Activated naive CD8-positive, alpha-beta T cell treated with anti-CD3 and anti-CD28 coated beads for 36 hours (primary cell): Measurements from ENCODE around the gene MSLN. TPM values are rescaled to one million over a fixed set of nuclear protein-coding genes. Genes with fewer than 3 reads are reported as not detected.
"Not testable (repeated sequence)": the region's sequence is repeated elsewhere in the genome, so short reads cannot be mapped to it uniquely, and the experiment has no call there.

Experiments
- DNase-seq: peaks from one replicate; pipeline ENCODE4 v3.0.0; 2021
- H3K27ac Mint-ChIP-seq: one replicate; pipeline ENCODE4 v1.8.0; 2022; ENCODE audit warnings: mild to moderate bottlenecking, moderate library complexity, mixed read lengths
- H3K27me3 Mint-ChIP-seq: one replicate; pipeline ENCODE4 v1.8.0; 2022; ENCODE audit warnings: mild to moderate bottlenecking, mixed read lengths
- H3K36me3 Mint-ChIP-seq: one replicate; pipeline ENCODE4 v1.8.0; 2021; ENCODE audit warnings: mild to moderate bottlenecking, mixed read lengths
- H3K4me1 Mint-ChIP-seq: one replicate; pipeline ENCODE4 v1.8.0; 2021; ENCODE audit warnings: mixed read lengths
- H3K4me3 Mint-ChIP-seq: one replicate; pipeline ENCODE4 v1.8.0; 2022; ENCODE audit warnings: mild to moderate bottlenecking, moderate library complexity, mixed read lengths
- H3K9me3 Mint-ChIP-seq: one replicate; pipeline ENCODE4 v1.8.0; 2022; ENCODE audit warnings: mixed read lengths
- total RNA-seq, 2 experiments: library from RNA; stranded (reverse); gene quantifications; one replicate each; pipeline ENCODE4 v1.2.3, GENCODE V29; 2021

Gene MSLN
- not detected for total RNA-seq

DNA sequence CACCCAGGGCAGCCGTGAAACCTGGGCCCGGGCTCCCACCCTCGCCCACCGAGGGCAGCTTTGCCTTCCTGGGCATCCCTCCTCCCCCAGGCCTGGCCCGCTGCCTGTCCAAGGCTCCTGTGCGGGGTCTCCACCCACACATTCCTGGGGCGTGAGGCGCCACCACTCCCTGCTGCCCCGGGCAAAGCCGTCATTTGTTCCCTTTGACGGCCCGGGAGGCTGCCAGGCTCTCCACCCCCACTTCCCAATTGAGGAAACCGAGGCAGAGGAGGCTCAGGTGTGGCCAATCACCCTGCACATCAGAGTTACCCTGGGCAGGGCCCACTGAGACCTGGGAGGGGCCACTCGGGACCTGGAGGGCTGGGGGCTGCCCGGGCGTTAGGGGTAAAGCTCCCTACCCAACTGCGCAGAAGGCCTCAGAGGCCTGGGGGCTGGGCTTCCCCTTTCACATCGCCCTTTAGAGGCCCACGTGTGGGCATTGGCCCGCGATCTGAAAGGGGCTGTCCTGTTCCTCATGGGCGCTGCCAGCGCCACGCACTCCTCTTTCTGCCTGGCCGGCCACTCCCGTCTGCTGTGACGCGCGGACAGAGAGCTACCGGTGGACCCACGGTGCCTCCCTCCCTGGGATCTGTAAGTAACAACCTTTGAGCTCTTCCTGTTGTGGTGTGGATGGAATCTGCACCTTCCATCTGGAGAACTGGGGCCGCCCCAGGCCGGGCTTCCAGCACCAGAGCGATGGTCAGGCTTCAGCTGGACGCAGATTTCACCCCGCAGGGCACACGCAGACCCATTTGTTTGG, at the start of gene MSLN:
MSLN (plus strand) TSS at position 190 of the 799 bp plus-strand sequence. CDS start 1,947 bp downstream, outside the sequence.
- DNase-seq: no peak
- Mint-ChIP-seq H3K36me3 (peaks cover 2% of the 10 kb centered on the region), H3K4me3 (no peak within 1 kb of the TSS), H3K4me1 (no peaks in the 10 kb centered on the region), H3K27ac (no peak within 1 kb of the TSS), H3K27me3 (peaks cover 6% of the 10 kb centered on the region), H3K9me3 (no peaks in the 10 kb centered on the region)

DNA sequence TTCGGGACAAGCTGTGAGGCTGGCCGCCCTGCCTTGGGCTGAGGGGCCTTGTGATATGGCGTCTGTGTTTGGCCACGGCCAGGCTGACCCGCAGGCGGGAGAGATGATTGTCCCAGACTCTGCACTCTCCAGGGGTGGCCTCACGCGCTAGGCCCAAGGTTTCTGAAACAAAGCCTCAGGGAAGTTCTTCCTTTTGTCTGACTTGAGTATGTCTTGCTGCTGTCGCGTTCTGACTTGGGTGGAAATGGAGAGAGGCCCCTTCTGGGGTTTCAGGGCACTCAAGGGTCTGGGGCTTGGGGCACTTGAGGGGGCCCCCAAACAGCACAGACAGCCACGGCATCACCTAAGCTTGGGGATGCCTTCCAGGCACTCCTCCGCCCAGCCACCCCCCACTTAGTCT, 49.5 kb upstream of the MSLN start:
- Mint-ChIP-seq H3K9me3 (no peaks in the 10 kb centered on the region), H3K4me3 (no peak overlapping the region), H3K27me3 (peaks cover 62% of the 10 kb centered on the region), H3K4me1 (peaks cover 5% of the 10 kb centered on the region), H3K36me3 (no peaks in the 10 kb centered on the region), H3K27ac (no peak overlapping the region)
- DNase-seq: no peak

DNA sequence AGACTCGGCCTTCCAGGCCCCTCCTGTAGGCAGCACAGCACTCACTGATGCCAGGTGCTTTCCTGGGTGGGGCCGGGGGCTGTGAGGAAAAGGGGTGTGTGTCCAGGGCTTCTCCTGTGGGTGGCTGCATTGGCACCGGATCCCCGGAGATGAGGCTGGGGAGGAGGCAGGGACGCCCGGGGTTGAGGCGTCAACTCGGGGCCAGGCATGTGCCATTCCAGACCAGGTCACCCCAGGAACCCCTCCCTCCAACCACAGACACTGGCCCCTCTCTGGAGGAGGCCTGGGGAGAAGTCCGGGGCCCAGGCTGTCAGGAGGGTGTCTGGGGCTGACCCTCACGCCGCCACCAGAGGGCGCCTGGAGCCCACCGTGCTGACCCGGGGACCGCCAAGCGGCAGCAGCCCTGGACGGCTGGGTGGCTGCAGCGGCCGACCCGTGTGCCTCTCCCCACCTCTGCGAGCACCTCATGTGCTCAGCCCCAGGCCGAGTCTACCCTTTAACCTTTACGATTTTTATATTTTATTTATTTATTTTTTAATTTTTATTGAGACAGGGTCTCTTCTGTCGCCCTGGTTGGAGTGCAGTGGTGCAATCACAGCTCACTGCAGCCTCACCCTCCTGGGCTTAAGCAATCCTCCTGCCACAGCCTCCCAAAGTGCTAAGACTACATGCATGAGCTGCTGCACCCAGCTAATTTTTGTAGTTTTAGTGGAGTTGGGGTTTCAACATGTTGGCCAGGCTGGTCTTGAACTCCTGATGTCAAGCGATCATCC, 48.8 kb upstream of the MSLN start:
- DNase-seq: peak; percentile 84
- no peaks in the 10 kb centered on the region for H3K36me3 Mint-ChIP-seq
- H3K4me1 Mint-ChIP-seq: peaks cover 3% of the 10 kb centered on the region
- no peak overlapping the region for H3K27ac Mint-ChIP-seq
- peaks cover 55% of the 10 kb centered on the region for H3K27me3 Mint-ChIP-seq
- no peaks in the 10 kb centered on the region for H3K9me3 Mint-ChIP-seq
- H3K4me3 Mint-ChIP-seq: no peak overlapping the region

DNA sequence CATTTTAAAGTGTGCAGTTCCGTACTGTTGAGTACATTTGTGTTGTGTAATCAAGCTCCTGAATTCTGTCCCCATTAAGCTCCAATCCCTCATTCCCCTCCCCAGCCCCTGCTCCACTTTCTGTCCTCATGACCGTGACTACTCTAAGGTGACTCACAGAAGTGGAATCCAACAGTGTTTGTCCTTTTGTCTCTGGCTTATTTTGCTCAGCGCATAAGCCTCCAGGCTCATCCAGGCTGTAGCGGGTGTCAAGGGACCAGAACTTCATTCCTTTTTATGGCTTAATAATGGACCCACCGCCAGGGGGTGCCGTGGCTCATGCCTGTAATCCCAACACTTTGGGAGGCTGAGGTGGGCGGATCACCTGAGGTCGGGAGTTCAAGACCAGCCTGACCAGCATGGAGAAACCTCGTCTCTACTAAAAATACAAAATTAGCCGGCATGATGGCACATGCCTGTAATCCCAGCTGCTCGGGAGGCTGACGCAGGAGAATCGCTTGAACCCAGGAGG, 47.7 kb upstream of the MSLN start:
- not testable (repeated sequence) for H3K4me3 Mint-ChIP-seq, H3K4me1 Mint-ChIP-seq, H3K27ac Mint-ChIP-seq, H3K36me3 Mint-ChIP-seq, H3K9me3 Mint-ChIP-seq
- peaks cover 44% of the 10 kb centered on the region for H3K27me3 Mint-ChIP-seq
- DNase-seq: peak; percentile 62

DNA sequence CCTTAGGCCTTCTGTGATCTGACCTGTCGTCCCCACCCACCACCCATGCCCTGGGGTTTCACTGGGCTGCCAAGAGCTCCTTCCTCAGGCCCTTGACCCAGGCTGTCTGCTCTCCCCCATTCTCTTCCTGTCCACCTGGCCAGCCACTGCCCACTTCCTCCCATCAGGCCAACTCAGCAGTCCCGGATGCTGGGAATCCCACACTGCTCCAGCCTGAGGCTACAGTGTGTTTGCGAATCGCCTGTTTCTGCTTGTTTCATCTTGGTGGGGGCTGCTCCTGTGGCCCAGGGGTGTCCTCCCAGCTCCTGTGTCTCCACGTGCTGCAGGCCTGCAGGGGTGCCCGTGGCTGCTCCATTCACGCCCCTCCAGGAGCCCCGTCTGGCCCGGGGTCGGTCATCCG, 46.5 kb upstream of the MSLN start:
- Mint-ChIP-seq H3K4me1 (peaks cover 11% of the 10 kb centered on the region), H3K27ac (no peak overlapping the region), H3K36me3 (no peaks in the 10 kb centered on the region), H3K4me3 (no peak overlapping the region), H3K9me3 (no peaks in the 10 kb centered on the region), H3K27me3 (peaks cover 32% of the 10 kb centered on the region)
- DNase-seq: no peak

DNA sequence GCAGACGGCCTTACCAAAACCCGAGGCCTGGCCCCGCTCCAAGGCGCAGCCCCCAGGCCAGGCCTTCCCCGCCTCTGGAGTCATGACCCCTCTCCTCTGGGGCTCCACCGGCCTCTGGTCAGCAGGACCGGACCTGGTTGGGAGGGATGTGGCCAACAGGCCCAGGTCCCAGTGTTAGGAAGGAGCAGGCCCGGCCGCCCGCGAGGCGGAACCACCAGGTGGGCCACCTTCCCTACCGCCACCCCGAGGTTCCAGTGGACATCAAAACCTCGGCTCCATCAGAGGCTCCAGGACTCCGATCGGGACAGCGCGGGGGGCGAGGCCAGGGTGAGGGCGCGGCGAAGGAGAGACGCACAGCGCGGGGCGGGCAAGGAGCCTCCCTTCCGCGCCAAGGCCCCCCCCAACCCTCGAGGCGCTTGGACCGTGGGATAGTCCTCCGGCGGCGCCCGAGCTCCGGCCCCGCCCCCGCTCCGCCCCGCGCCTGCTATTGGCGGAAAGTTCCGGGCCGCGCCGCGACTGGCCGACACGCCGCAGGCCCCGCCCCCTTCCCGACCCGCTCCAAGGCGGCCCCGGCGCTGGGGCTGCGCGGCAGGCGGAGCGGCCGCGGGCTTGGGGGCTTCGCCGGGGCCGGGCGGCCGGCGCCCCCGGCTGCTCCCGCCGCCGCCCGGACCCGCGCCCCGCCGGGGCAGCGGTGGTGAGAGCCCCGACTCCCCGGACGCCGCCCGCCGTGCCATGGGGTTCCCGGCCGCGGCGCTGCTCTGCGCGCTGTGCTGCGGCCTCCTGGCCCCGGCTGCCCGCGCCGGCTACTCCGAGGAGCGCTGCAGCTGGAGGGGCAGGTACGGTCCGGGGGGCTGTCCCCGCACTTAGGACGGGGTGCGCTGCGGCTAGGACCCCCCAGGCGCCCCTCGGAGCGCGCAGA, 45.7 kb upstream of the MSLN start, which contains the start of gene METRN:
METRN (plus strand) TSS at position 561 of the 919 bp plus-strand sequence; CDS start at position 733, 172 bp downstream.
- peak; percentile 96 for DNase-seq
- Mint-ChIP-seq H3K27me3 (peaks cover 24% of the 10 kb centered on the region), H3K4me3 (peak within 1 kb of the TSS; percentile 72), H3K27ac (no peak within 1 kb of the TSS), H3K9me3 (no peaks in the 10 kb centered on the region), H3K36me3 (no peaks in the 10 kb centered on the region), H3K4me1 (peaks cover 15% of the 10 kb centered on the region)

DNA sequence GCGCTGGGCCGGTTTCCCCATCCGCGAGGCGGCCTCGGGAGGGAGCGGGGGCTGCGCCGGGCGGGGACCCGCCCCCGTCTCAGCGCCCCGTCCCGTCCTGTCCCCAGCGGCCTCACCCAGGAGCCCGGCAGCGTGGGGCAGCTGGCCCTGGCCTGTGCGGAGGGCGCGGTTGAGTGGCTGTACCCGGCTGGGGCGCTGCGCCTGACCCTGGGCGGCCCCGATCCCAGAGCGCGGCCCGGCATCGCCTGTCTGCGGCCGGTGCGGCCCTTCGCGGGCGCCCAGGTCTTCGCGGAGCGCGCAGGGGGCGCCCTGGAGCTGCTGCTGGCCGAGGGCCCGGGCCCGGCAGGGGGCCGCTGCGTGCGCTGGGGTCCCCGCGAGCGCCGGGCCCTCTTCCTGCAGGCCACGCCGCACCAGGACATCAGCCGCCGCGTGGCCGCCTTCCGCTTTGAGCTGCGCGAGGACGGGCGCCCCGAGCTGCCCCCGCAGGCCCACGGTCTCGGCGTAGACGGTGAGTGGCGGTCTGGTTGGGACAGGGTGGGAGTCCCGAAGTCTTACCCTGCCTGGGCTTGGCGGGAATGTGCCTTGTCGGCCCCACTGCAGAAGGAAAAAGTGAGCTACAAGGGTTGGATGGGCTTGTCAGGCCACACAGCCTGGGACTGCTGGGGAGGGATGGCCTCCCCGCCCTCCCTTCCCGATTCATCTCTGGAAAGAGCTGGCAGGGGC, 44.9 kb upstream of the MSLN start:
- DNase-seq: peak; percentile 42
- Mint-ChIP-seq H3K4me1 (peaks cover 20% of the 10 kb centered on the region), H3K4me3 (peak overlapping the region; percentile 72), H3K36me3 (no peaks in the 10 kb centered on the region), H3K27ac (no peak overlapping the region), H3K9me3 (no peaks in the 10 kb centered on the region), H3K27me3 (peaks cover 16% of the 10 kb centered on the region)

DNA sequence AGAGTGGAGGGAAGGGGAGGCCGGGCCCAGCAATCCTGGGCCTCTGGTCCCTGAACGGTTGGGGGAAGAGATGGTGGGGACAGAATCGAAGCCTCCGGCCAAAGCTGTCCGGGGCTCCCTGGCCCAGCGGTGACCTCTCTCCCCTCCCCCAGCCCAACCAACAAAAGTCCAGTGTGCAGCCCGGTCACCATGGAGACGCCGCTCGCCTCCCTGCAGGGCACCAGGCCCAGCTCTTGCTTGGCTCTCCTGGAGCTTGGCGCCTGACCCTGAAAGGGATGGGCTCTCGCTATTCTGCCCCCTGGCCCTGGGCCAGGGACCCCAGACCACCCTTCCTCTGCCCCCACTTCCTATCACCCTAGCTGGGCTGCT, 44.4 kb upstream of the MSLN start:
- Mint-ChIP-seq H3K4me3 (peak overlapping the region; percentile 72), H3K9me3 (no peaks in the 10 kb centered on the region), H3K27ac (no peak overlapping the region), H3K27me3 (peaks cover 13% of the 10 kb centered on the region), H3K4me1 (peaks cover 20% of the 10 kb centered on the region), H3K36me3 (no peaks in the 10 kb centered on the region)
- DNase-seq: no peak

DNA sequence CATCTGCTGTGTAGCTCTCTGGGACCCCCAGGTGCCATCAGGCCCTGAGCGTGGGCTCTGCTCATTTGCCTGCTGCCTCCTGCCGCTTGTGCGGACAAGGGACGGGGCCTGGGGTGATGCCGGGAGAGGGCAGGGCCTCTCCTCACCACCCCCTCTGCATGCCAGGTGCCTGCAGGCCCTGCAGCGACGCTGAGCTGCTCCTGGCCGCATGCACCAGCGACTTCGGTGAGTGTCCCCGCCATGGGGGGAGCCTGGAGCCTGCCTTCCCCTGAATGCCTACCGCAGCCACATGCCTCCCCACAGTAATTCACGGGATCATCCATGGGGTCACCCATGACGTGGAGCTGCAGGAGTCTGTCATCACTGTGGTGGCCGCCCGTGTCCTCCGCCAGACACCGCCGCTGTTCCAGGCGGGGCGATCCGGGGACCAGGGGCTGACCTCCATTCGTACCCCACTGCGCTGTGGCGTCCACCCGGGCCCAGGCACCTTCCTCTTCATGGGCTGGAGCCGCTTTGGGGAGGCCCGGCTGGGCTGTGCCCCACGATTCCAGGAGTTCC, 43.7 kb upstream of the MSLN start:
- Mint-ChIP-seq H3K9me3 (no peaks in the 10 kb centered on the region), H3K36me3 (no peaks in the 10 kb centered on the region), H3K4me3 (no peak overlapping the region), H3K27me3 (peaks cover 11% of the 10 kb centered on the region), H3K27ac (no peak overlapping the region), H3K4me1 (peaks cover 20% of the 10 kb centered on the region)
- no peak for DNase-seq

DNA sequence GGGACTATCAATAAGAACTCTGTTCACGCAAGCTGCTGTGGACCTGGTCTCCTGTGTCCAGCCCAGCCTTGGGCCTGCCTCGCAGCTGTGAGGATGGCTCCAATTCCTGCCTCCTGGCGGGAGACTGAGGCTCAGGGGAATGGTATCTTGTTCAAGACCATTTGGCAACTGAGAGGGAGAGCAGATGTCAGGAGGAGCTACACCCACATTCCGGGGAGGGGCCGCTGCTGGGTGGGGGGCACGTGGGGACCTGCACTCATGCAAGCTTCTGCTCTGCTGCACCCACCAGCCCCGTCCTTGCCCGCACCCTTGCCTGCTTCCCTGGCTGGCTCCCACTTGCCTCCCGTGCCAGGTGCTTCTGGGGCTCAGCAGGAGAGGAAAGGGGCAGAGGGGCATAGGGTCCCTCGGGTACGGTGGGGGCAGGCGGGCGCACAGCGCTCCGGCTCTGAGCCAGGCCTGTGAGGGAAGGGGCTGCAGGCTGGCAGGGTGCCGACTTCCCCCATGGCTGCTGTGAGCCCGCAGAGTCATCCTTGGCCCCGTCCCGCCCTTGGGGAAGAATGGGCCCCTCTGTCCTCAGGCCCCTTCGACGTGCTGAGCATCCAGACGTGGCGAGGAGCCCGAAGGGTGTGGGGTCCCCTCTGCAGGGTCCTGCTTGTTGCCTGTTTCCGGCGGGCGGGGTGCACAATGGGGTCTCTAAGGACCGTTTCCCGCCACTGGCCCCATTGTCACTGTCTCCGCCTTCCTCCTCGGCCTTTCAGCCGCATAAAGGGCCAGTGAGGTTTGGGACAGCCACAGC, 42.9 kb upstream of the MSLN start:
- Mint-ChIP-seq H3K4me1 (peaks cover 20% of the 10 kb centered on the region), H3K9me3 (no peaks in the 10 kb centered on the region), H3K27ac (no peak overlapping the region), H3K27me3 (peaks cover 9% of the 10 kb centered on the region), H3K36me3 (no peaks in the 10 kb centered on the region), H3K4me3 (no peak overlapping the region)
- DNase-seq: no peak

DNA sequence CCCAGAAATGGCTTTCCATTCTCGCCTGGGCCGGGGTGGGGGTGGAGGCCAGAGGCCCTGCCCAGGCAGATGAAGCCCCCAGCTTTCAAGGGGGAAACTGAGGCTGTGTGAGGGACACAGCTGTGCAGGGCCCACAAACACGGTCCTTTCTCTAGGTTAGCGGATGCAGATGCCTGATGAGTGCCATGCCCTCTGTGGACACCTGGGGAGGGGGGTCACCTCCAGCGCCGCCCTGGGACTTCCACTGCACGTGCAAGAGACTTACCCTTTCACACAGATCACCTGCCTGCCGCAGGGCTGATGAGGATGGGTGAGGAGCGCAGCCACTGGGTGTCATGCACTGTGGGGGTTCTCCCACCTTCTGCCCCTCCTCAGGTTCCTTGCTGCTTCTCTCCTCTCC, 42.1 kb upstream of the MSLN start:
- Mint-ChIP-seq H3K27me3 (peaks cover 4% of the 10 kb centered on the region), H3K27ac (no peak overlapping the region), H3K4me1 (peaks cover 20% of the 10 kb centered on the region), H3K4me3 (no peak overlapping the region), H3K9me3 (no peaks in the 10 kb centered on the region), H3K36me3 (no peaks in the 10 kb centered on the region)
- DNase-seq: no peak

DNA sequence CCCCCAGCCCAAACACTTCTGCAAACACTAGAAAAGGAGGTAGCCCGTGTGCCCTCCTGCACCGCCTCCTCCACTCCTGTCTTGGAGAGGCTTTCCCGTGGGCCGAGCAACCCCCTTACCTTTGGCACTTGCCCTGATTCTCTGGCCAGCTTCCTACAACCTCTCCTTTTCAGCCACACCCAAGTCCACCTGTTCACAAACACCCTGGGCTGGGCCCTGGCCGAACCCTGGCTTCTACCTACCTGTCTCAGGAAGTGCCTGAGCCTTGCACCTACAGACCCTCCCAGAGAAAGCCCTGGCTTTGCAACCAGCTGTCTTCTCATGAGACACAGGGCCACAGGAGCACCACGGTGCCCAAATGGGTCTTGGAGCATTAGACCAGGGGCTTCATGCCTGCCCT, 41.6 kb upstream of the MSLN start:
- H3K4me1 Mint-ChIP-seq: peaks cover 20% of the 10 kb centered on the region
- H3K9me3 Mint-ChIP-seq: no peaks in the 10 kb centered on the region
- H3K27ac Mint-ChIP-seq: peak overlapping the region; percentile 62
- DNase-seq: no peak
- peak overlapping the region; percentile 68 for H3K4me3 Mint-ChIP-seq
- H3K36me3 Mint-ChIP-seq: no peaks in the 10 kb centered on the region
- H3K27me3 Mint-ChIP-seq: peaks cover 3% of the 10 kb centered on the region

DNA sequence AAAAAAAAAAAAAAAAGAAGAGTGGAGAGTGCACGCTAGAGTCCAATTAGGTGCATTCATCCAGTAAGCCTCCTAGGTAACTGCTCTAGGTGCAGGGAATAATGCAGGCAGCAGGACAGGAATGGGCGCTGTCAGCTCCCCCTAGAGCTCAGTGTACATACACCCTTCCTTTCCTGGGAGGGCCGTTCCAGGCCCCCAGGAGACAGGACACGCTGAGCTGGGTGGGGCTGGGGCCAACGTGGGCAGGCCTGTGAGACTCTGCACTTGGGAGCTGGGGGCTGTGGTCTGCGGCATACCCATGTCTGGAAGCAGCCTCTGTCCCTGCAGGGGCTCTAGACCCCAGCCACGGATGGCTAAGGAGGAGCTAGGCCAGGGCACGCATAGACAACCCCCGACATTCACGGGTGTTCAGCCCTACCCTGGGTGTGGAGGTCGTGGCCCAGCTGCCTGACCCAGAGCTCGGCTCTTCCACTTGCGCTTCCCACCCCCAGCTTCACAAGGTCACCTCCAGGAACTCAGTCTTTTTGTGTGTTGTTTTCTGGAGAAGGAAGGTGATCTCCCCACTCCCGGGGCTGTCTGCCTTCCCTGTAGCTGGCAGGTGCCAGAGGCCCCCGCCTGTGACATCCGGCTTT, 40.6 kb upstream of the MSLN start:
- Mint-ChIP-seq H3K36me3 (no peaks in the 10 kb centered on the region), H3K27me3 (no peaks in the 10 kb centered on the region), H3K4me1 (peaks cover 17% of the 10 kb centered on the region), H3K4me3 (peak overlapping the region; percentile 87), H3K27ac (peak overlapping the region; percentile 84), H3K9me3 (no peaks in the 10 kb centered on the region)
- peak; percentile 42 for DNase-seq
